ENCODE measurements around the gene FABP3.
"Not testable (repeated sequence)": the region's sequence is repeated elsewhere in the genome, so short reads cannot be mapped to it uniquely, and the experiment has no call there.

The FABP3 gene

GRCh38 chr1:31386576-31387243 lies 13.8 kb upstream of the FABP3 start:
- not testable (repeated sequence) for H3K4me3 Mint-ChIP-seq; ATAC-seq; H3K9me3 Mint-ChIP-seq; DNase-seq (ENCODE audit: low spot score in 2 of 2); H3K4me1 Mint-ChIP-seq; H3K27ac Mint-ChIP-seq; H3K36me3 Mint-ChIP-seq

- no peak for ATAC-seq
- DNase-seq (ENCODE audit: low spot score in 2 of 2) = no peak
- Mint-ChIP-seq H3K4me3 (no peak overlapping the region), H3K36me3 (no peaks in the 10 kb centered on the region), H3K4me1 (peaks cover 5% of the 10 kb centered on the region), H3K27ac (no peak overlapping the region), H3K9me3 (no peaks in the 10 kb centered on the region)
These were observed 11.1 kb upstream of the FABP3 start for GRCh38 chr1:31383967-31384366.

- H3K4me3 Mint-ChIP-seq = no peak overlapping the region
- H3K4me1 Mint-ChIP-seq = peaks cover under 1% of the 10 kb centered on the region
- no peak overlapping the region for H3K27ac Mint-ChIP-seq
- no peaks in the 10 kb centered on the region for H3K36me3 Mint-ChIP-seq
- ATAC-seq = no peak
- no peak for DNase-seq (ENCODE audit: low spot score in 2 of 2)
- H3K9me3 Mint-ChIP-seq = no peaks in the 10 kb centered on the region
These were observed 9.6 kb upstream of the FABP3 start for GRCh38 chr1:31382379-31382989.

- Mint-ChIP-seq H3K4me1 (no peaks in the 10 kb centered on the region), H3K27ac (no peak overlapping the region), H3K36me3 (no peaks in the 10 kb centered on the region), H3K4me3 (no peak overlapping the region), H3K9me3 (no peaks in the 10 kb centered on the region)
- no peak for DNase-seq (ENCODE audit: low spot score in 2 of 2)
- ATAC-seq = no peak
These were observed 8.8 kb upstream of the FABP3 start for GRCh38 chr1:31381394-31382294.

GRCh38 chr1:31380181-31380580 lies 7.3 kb upstream of the FABP3 start:
- Mint-ChIP-seq H3K4me3 (no peak overlapping the region), H3K4me1 (no peaks in the 10 kb centered on the region), H3K9me3 (no peaks in the 10 kb centered on the region), H3K27ac (no peak overlapping the region), H3K36me3 (no peaks in the 10 kb centered on the region)
- ATAC-seq (no peak), DNase-seq (ENCODE audit: low spot score in 2 of 2) (no peak)

GRCh38 chr1:31378001-31378400 lies 5.1 kb upstream of the FABP3 start:
- Mint-ChIP-seq H3K36me3 (no peaks in the 10 kb centered on the region), H3K27ac (no peak overlapping the region), H3K4me1 (peaks cover 13% of the 10 kb centered on the region), H3K4me3 (no peak overlapping the region), H3K9me3 (no peaks in the 10 kb centered on the region)
- ATAC-seq = no peak
- DNase-seq (ENCODE audit: low spot score in 2 of 2) = no peak

GRCh38 chr1:31377364-31377863 lies 4.5 kb upstream of the FABP3 start:
- Mint-ChIP-seq H3K4me3 (no peak overlapping the region), H3K27ac (no peak overlapping the region), H3K9me3 (no peaks in the 10 kb centered on the region), H3K36me3 (no peaks in the 10 kb centered on the region), H3K4me1 (peaks cover 19% of the 10 kb centered on the region)
- DNase-seq (ENCODE audit: low spot score in 2 of 2) (no peak), ATAC-seq (no peak)

- no peak for DNase-seq (ENCODE audit: low spot score in 2 of 2)
- Mint-ChIP-seq H3K9me3 (no peaks in the 10 kb centered on the region), H3K4me1 (peaks cover 26% of the 10 kb centered on the region), H3K36me3 (no peaks in the 10 kb centered on the region), H3K4me3 (no peak overlapping the region), H3K27ac (no peak overlapping the region)
- no peak for ATAC-seq
These were observed 3.7 kb upstream of the FABP3 start for GRCh38 chr1:31376375-31377134.

GRCh38 chr1:31374511-31375196 lies 1.8 kb upstream of the FABP3 start:
- ATAC-seq = no peak
- no peaks in the 10 kb centered on the region for H3K9me3 Mint-ChIP-seq
- H3K36me3 Mint-ChIP-seq = no peaks in the 10 kb centered on the region
- peaks cover 26% of the 10 kb centered on the region for H3K4me1 Mint-ChIP-seq
- no peak overlapping the region for H3K27ac Mint-ChIP-seq
- DNase-seq (ENCODE audit: low spot score in 2 of 2) = no peak
- no peak overlapping the region for H3K4me3 Mint-ChIP-seq

- ATAC-seq = peak; percentile 42
- DNase-seq (ENCODE audit: low spot score in 2 of 2) = no peak
- H3K36me3 Mint-ChIP-seq = no peaks in the 10 kb centered on the region
- peak overlapping the region; percentile 75 for H3K4me3 Mint-ChIP-seq
- H3K4me1 Mint-ChIP-seq = peaks cover 26% of the 10 kb centered on the region
- no peaks in the 10 kb centered on the region for H3K9me3 Mint-ChIP-seq
- peak overlapping the region; percentile 7 for H3K27ac Mint-ChIP-seq
These were observed 1.1 kb upstream of the FABP3 start for GRCh38 chr1:31373897-31374486.

GRCh38 chr1:31372751-31373055 lies 173 bp downstream of the FABP3 start:
- Mint-ChIP-seq H3K4me1 (peaks cover 26% of the 10 kb centered on the region), H3K36me3 (no peaks in the 10 kb centered on the region), H3K27ac (peak overlapping the region; percentile 7), H3K4me3 (peak overlapping the region; percentile 75), H3K9me3 (no peaks in the 10 kb centered on the region)
- ATAC-seq (no peak), DNase-seq (ENCODE audit: low spot score in 2 of 2) (no peak)

GRCh38 chr1:31372051-31372450 lies 825 bp downstream of the FABP3 start:
- no peak overlapping the region for H3K4me3 Mint-ChIP-seq
- H3K9me3 Mint-ChIP-seq = no peaks in the 10 kb centered on the region
- no peak for ATAC-seq
- no peaks in the 10 kb centered on the region for H3K36me3 Mint-ChIP-seq
- peaks cover 26% of the 10 kb centered on the region for H3K4me1 Mint-ChIP-seq
- no peak for DNase-seq (ENCODE audit: low spot score in 2 of 2)
- H3K27ac Mint-ChIP-seq = peak overlapping the region; percentile 7

GRCh38 chr1:31371121-31371959 lies 1.5 kb downstream of the FABP3 start:
- no peak for ATAC-seq
- Mint-ChIP-seq H3K27ac (no peak overlapping the region), H3K4me3 (no peak overlapping the region), H3K9me3 (no peaks in the 10 kb centered on the region), H3K36me3 (no peaks in the 10 kb centered on the region), H3K4me1 (peaks cover 26% of the 10 kb centered on the region)
- DNase-seq (ENCODE audit: low spot score in 2 of 2) = no peak

GRCh38 chr1:31370565-31370964 lies 2.3 kb downstream of the FABP3 start:
- Mint-ChIP-seq H3K27ac (no peak overlapping the region), H3K36me3 (peaks cover 5% of the 10 kb centered on the region), H3K4me1 (peaks cover 26% of the 10 kb centered on the region), H3K4me3 (no peak overlapping the region), H3K9me3 (no peaks in the 10 kb centered on the region)
- no peak for ATAC-seq
- no peak for DNase-seq (ENCODE audit: low spot score in 2 of 2)

Measured in stimulated activated effector memory CD8-positive, alpha-beta T cell treated with anti-CD3 and anti-CD28 coated beads, Interleukin-12 subunit alpha, Interleukin-12 subunit beta, amount 100 ng/mL, for 72 hours (primary cell).